IMR-90 (cell line): ENCODE data around the gene FPR2.

ENCODE experiments used
- CEBPB ChIP-seq: IDR thresholded peaks from 2 replicates; pipeline ENCODE4 v1.6.1; 2012; ENCODE audit warnings: low read depth, low read length, improper control_type of control experiment
- CHD1 ChIP-seq: IDR thresholded peaks from 2 replicates; pipeline ENCODE4 v1.6.1; 2012; ENCODE audit warnings: low read depth, low read length, improper control_type of control experiment
- CTCF ChIP-seq: conservative IDR thresholded peaks from 2 replicates; pipeline ENCODE4 v1.5.1; 2012; ENCODE audit warnings: mild to moderate bottlenecking, low read depth, low read length, improper control_type of control experiment
- ELK1 ChIP-seq: fragments of 150-350 bp; IDR thresholded peaks from 2 replicates; pipeline ENCODE4 v1.6.1; 2016; ENCODE audit warnings: low read depth, mild to moderate bottlenecking, low read length, moderate library complexity, borderline replicate concordance
- MAFK ChIP-seq: IDR thresholded peaks from 2 replicates; pipeline ENCODE4 v1.6.1; 2012; ENCODE audit warnings: low read depth, low read length, improper control_type of control experiment
- MAZ ChIP-seq: IDR thresholded peaks from 2 replicates; pipeline ENCODE4 v1.6.1; 2012; ENCODE audit warnings: low read depth, mild to moderate bottlenecking, low read length, improper control_type of control experiment, moderate library complexity, borderline replicate concordance
- MXI1 ChIP-seq: IDR thresholded peaks from 2 replicates; pipeline ENCODE4 v1.6.1; 2012; ENCODE audit warnings: low read depth, mild to moderate bottlenecking, low read length, moderate library complexity, borderline replicate concordance
- POLR2A ChIP-seq: IDR thresholded peaks from 2 replicates; pipeline ENCODE4 v1.6.1; 2012; ENCODE audit warnings: mild to moderate bottlenecking, low read depth, low read length
- RAD21 ChIP-seq: IDR thresholded peaks from 2 replicates; pipeline ENCODE4 v1.6.1; 2012; ENCODE audit warnings: low read length, improper control_type of control experiment
- SMC3 ChIP-seq: fragments of 150-350 bp; IDR thresholded peaks from 2 replicates; pipeline ENCODE4 v1.6.1; 2016; ENCODE audit warnings: low read depth, mild to moderate bottlenecking, antibody characterized with exemption, low read length, moderate library complexity
- USF2 ChIP-seq: fragments of 150-350 bp; IDR thresholded peaks from 2 replicates; pipeline ENCODE4 v1.6.1; 2017; ENCODE audit warnings: mild to moderate bottlenecking, antibody characterized with exemption, low read length, low read depth

- TF ChIP-seq CTCF (no peak), POLR2A (no peak), ELK1 (no peak), MXI1 (no peak), RAD21 (no peak), CEBPB (no peak), USF2 (no peak), MAFK (no peak), CHD1 (no peak), SMC3 (no peak), MAZ (no peak)
Measured at GRCh38 chr19:51737389-51737788, 23.6 kb upstream of the FPR2 start.
